WI38 (cell line): ENCODE data around the gene SEMA6B.

Experiments
- H3K4me3 ChIP-seq: 2 replicates; pipeline ENCODE4 v1.5.1; 2011; ENCODE audit warnings: low read depth, mild to moderate bottlenecking, control low read depth, low read length
- CTCF ChIP-seq: IDR thresholded peaks from 2 replicates; pipeline ENCODE4 v1.5.1; 2012; ENCODE audit warnings: low read depth, mild to moderate bottlenecking, control low read depth, low read length

SEMA6B gene

GRCh38 chr19:4594201-4594600 lies 34.7 kb upstream of the SEMA6B start:
- H3K4me3 ChIP-seq = no peak overlapping the region
- no peak for TF ChIP-seq CTCF

- no peak for TF ChIP-seq CTCF
- no peak overlapping the region for H3K4me3 ChIP-seq
Measured at GRCh38 chr19:4593409-4593851, 33.9 kb upstream of the SEMA6B start.

- TF ChIP-seq CTCF = no peak
Measured at GRCh38 chr19:4592445-4592844, 33.0 kb upstream of the SEMA6B start.

GRCh38 chr19:4591320-4591719 lies 31.8 kb upstream of the SEMA6B start:
- no peak for TF ChIP-seq CTCF
- no peak overlapping the region for H3K4me3 ChIP-seq

More at GRCh38 chr19:4592445-4592844, 33.0 kb upstream of the SEMA6B start:
- no peak overlapping the region for H3K4me3 ChIP-seq

- no peak for TF ChIP-seq CTCF
- H3K4me3 ChIP-seq = no peak overlapping the region
Measured at GRCh38 chr19:4590559-4590958, 31.1 kb upstream of the SEMA6B start.

GRCh38 chr19:4589579-4590410 lies 30.3 kb upstream of the SEMA6B start:
- TF ChIP-seq CTCF = peak; percentile 31
- H3K4me3 ChIP-seq = no peak overlapping the region

- no peak for TF ChIP-seq CTCF
Measured at GRCh38 chr19:4588291-4588761, 28.8 kb upstream of the SEMA6B start.

More at GRCh38 chr19:4588291-4588761, 28.8 kb upstream of the SEMA6B start:
- H3K4me3 ChIP-seq = no peak overlapping the region
